Neural cell (in vitro differentiated cells): Measurements from ENCODE around the gene PEX5. TPM values are rescaled to one million over a fixed set of nuclear protein-coding genes. Genes with fewer than 3 reads are reported as not detected.
"Not testable (repeated sequence)": the region's sequence is repeated elsewhere in the genome, so short reads cannot be mapped to it uniquely, and the experiment has no call there.

Experiments used
- H2AFZ ChIP-seq: fragments of 200-600, 300-800 bp; sonication (generic), shearing (Covaris generic); 2 replicates; pipeline ENCODE4 v1.6.0; 2014; ENCODE audit warnings: low read depth, mild to moderate bottlenecking, antibody characterized with exemption, low read length, moderate library complexity
- H3F3A ChIP-seq: fragments of 200-600 bp; shearing (Covaris generic); 2 replicates; pipeline ENCODE4 v1.6.1; 2016; ENCODE audit warnings: mild to moderate bottlenecking, moderate library complexity, mixed read lengths, antibody characterized with exemption, low read length; ENCODE audit not compliant: insufficient read depth, poor library complexity, severe bottlenecking
- H3K27ac ChIP-seq: fragments of 200-600, 300-800 bp; sonication (generic), shearing (Covaris generic); 2 replicates; pipeline ENCODE4 v1.5.1; 2014; ENCODE audit warnings: mild to moderate bottlenecking, low read length, moderate library complexity
- H3K27me3 ChIP-seq: fragments of 300-800, 200-600 bp; sonication (generic), shearing (Covaris generic); 2 replicates; pipeline ENCODE4 v1.6.0; 2014; ENCODE audit warnings: mild to moderate bottlenecking, low read depth, low read length, moderate library complexity; ENCODE audit not compliant: insufficient read depth
- H3K36me3 ChIP-seq: fragments of 300-800, 200-600 bp; sonication (generic), shearing (Covaris generic); 2 replicates; pipeline ENCODE4 v1.5.1; 2014; ENCODE audit warnings: mild to moderate bottlenecking, antibody characterized with exemption, low read length, moderate library complexity; ENCODE audit not compliant: insufficient read depth
- H3K4me2 ChIP-seq: fragments of 300-800, 200-600 bp; sonication (generic), shearing (Covaris generic); 2 replicates; pipeline ENCODE4 v1.6.0; 2014; ENCODE audit warnings: mild to moderate bottlenecking, low read length
- H3K4me3 ChIP-seq: fragments of 300-800, 200-600 bp; sonication (generic), shearing (Covaris generic); 2 replicates; pipeline ENCODE4 v1.5.1; 2014; ENCODE audit warnings: mild to moderate bottlenecking, low read length, moderate library complexity
- H3K79me2 ChIP-seq: fragments of 200-600 bp; shearing (Covaris generic); replicated peaks from 2 replicates; pipeline ENCODE4 v1.6.0; 2014; ENCODE audit warnings: mild to moderate bottlenecking, low read length, moderate library complexity; ENCODE audit not compliant: insufficient read depth
- H3K9ac ChIP-seq: fragments of 300-800, 200-600 bp; sonication (generic), shearing (Covaris generic); 2 replicates; pipeline ENCODE4 v1.6.1; 2016; ENCODE audit warnings: mild to moderate bottlenecking, low read length, mixed read lengths
- H3K9me2 ChIP-seq: fragments of 200-600 bp; shearing (Covaris generic); 2 replicates; pipeline ENCODE4 v1.6.1; 2016; ENCODE audit warnings: mild to moderate bottlenecking, low read length, mixed read lengths; ENCODE audit not compliant: insufficient read depth
- H3K9me3 ChIP-seq: fragments of 200-600, 300-800 bp; sonication (generic), shearing (Covaris generic); 2 replicates; pipeline ENCODE4 v1.6.1; 2016; ENCODE audit warnings: mild to moderate bottlenecking, mixed run types, low read length, moderate library complexity, mixed read lengths
- H4K20me1 ChIP-seq: fragments of 200-600 bp; shearing (Covaris generic); 2 replicates; pipeline ENCODE4 v1.6.1; 2016; ENCODE audit warnings: mild to moderate bottlenecking, mixed run types; ENCODE audit not compliant: insufficient read depth
- CTCF ChIP-seq: fragments of 450-650 bp; IDR thresholded peaks from 2 replicates; pipeline ENCODE4 v1.5.1; 2014; ENCODE audit warnings: antibody characterized with exemption, mild to moderate bottlenecking, moderate library complexity; ENCODE audit not compliant: poor library complexity, severe bottlenecking
- EP300 ChIP-seq: fragments of 450-650 bp; conservative IDR thresholded peaks from 2 replicates; pipeline ENCODE4 v1.6.1; 2014; ENCODE audit warnings: antibody characterized with exemption, mild to moderate bottlenecking, moderate library complexity; ENCODE audit not compliant: poor library complexity, severe bottlenecking
- EZH2 ChIP-seq: fragments of 200-600, 300-800 bp; shearing (Covaris generic), sonication (generic); IDR thresholded peaks from 2 replicates; pipeline ENCODE4 v1.6.1; 2014; ENCODE audit warnings: antibody characterized with exemption, low read length, borderline replicate concordance, mild to moderate bottlenecking; ENCODE audit not compliant: insufficient read depth, poor library complexity, severe bottlenecking
- MXI1 ChIP-seq: fragments of 450-650 bp; conservative IDR thresholded peaks from 2 replicates; pipeline ENCODE4 v1.6.1; 2014; ENCODE audit warnings: antibody characterized with exemption, mild to moderate bottlenecking; ENCODE audit not compliant: poor library complexity, severe bottlenecking
- POLR2AphosphoS5 ChIP-seq: IDR thresholded peaks from 2 replicates; pipeline ENCODE4 v1.6.1; 2012
- RAD21 ChIP-seq: fragments of 450-650 bp; conservative IDR thresholded peaks from 2 replicates; pipeline ENCODE4 v1.6.1; 2014; ENCODE audit warnings: antibody characterized with exemption, mild to moderate bottlenecking, moderate library complexity
- REST ChIP-seq: IDR thresholded peaks from 2 replicates; pipeline ENCODE4 v1.6.1; 2012; ENCODE audit warnings: borderline replicate concordance
- SMC3 ChIP-seq: fragments of 450-650 bp; conservative IDR thresholded peaks from 2 replicates; pipeline ENCODE4 v1.6.1; 2014; ENCODE audit warnings: antibody characterized with exemption, mild to moderate bottlenecking, moderate library complexity; ENCODE audit not compliant: poor library complexity
- TAF1 ChIP-seq: IDR thresholded peaks from 2 replicates; pipeline ENCODE4 v1.6.1; 2012; ENCODE audit warnings: low read depth
- polyA plus RNA-seq: library from polyadenylated mRNA; depleted of rRNA; stranded (reverse); fragments of >200 nt; gene quantifications from 2 replicates; pipeline ENCODE4 v1.2.3, GENCODE V29; 2014

PEX5 gene
- polyA plus RNA-seq, 1 donor from 2014 or later, result 63.9 TPM

GRCh38 chr12:7212678-7213077, 23.2 kb downstream of the PEX5 start:
- Histone ChIP-seq H4K20me1 (no peaks in the 10 kb centered on the region), H3K79me2 (no peaks in the 10 kb centered on the region), H3K4me3 (no peak overlapping the region), H2AFZ (no peak overlapping the region), H3K9me2 (no peaks in the 10 kb centered on the region), H3F3A (no peaks in the 10 kb centered on the region), H3K36me3 (peaks cover 21% of the 10 kb centered on the region), H3K27me3 (no peaks in the 10 kb centered on the region), H3K27ac (no peak overlapping the region), H3K4me2 (no peak overlapping the region), H3K9me3 (no peaks in the 10 kb centered on the region), H3K9ac (no peak overlapping the region)
- TF ChIP-seq EP300 (no peak), MXI1 (no peak), REST (no peak), TAF1 (no peak), RAD21 (no peak), CTCF (no peak), EZH2 (no peak), POLR2AphosphoS5 (no peak), SMC3 (no peak)

GRCh38 chr12:7213745-7214144, 24.3 kb downstream of the PEX5 start:
- not testable (repeated sequence) for H3K27ac ChIP-seq, H3K4me2 ChIP-seq, H3K27me3 ChIP-seq, H3F3A ChIP-seq, H3K9me3 ChIP-seq, H3K9ac ChIP-seq, H4K20me1 ChIP-seq, H2AFZ ChIP-seq, H3K4me3 ChIP-seq, H3K9me2 ChIP-seq, H3K79me2 ChIP-seq
- H3K36me3 ChIP-seq, result peaks cover 12% of the 10 kb centered on the region

GRCh38 chr12:7217475-7218069, 28.1 kb downstream of the PEX5 start:
- Histone ChIP-seq H3K79me2 (no peaks in the 10 kb centered on the region), H3K9me3 (no peaks in the 10 kb centered on the region)
- TF ChIP-seq EP300 (no peak), POLR2AphosphoS5 (no peak), SMC3 (no peak), RAD21 (no peak), MXI1 (no peak), CTCF (no peak), TAF1 (no peak), EZH2 (no peak), REST (no peak)

More at GRCh38 chr12:7217475-7218069, 28.1 kb downstream of the PEX5 start:
- Histone ChIP-seq H3K36me3 (no peaks in the 10 kb centered on the region), H2AFZ (no peak overlapping the region), H4K20me1 (no peaks in the 10 kb centered on the region), H3K27me3 (no peaks in the 10 kb centered on the region), H3K9me2 (no peaks in the 10 kb centered on the region), H3K4me2 (no peak overlapping the region), H3K9ac (no peak overlapping the region), H3F3A (no peaks in the 10 kb centered on the region), H3K27ac (no peak overlapping the region), H3K4me3 (no peak overlapping the region)
